RWPE2 (cell line): ENCODE data around the gene TOMM22.

Experiments used
- ATAC-seq: fragments of 200-7000 bp; cut with Tn5 transposase; 3 replicates; pipeline ENCODE4 v1.9.1; 2021; ENCODE audit warnings: low read depth
- DNase-seq: peaks from one replicate; pipeline ENCODE4 v3.0.0-alpha.2; 2020; ENCODE audit warnings: low spot score
- H3K27ac ChIP-seq: fragments of 450-650 bp; 2 replicates; pipeline ENCODE4 v1.5.1; 2017; ENCODE audit warnings: mild to moderate bottlenecking; ENCODE audit not compliant: poor library complexity, severe bottlenecking
- H3K27me3 ChIP-seq: fragments of 250-450 bp; sonication (Bioruptor Pico); 2 replicates; pipeline ENCODE4 v1.5.1; 2021; ENCODE audit warnings: mild to moderate bottlenecking, moderate library complexity; ENCODE audit not compliant: insufficient read depth, poor library complexity, severe bottlenecking
- H3K36me3 ChIP-seq: fragments of 250-450 bp; sonication (Bioruptor Pico); 2 replicates; pipeline ENCODE4 v1.5.1; 2020; ENCODE audit warnings: low read depth, mild to moderate bottlenecking, moderate library complexity
- H3K4me1 ChIP-seq: fragments of 250-450 bp; sonication (Bioruptor Pico); 2 replicates; pipeline ENCODE4 v1.5.1; 2021; ENCODE audit warnings: mild to moderate bottlenecking, moderate library complexity; ENCODE audit not compliant: insufficient read depth, poor library complexity, severe bottlenecking
- H3K4me3 ChIP-seq: fragments of 250-450 bp; sonication (Bioruptor Pico); 2 replicates; pipeline ENCODE4 v1.5.1; 2021; ENCODE audit warnings: mild to moderate bottlenecking, moderate library complexity; ENCODE audit not compliant: severe bottlenecking
- H3K9me3 ChIP-seq: fragments of 250-450 bp; sonication (Bioruptor Pico); 2 replicates; pipeline ENCODE4 v1.5.1; 2021; ENCODE audit warnings: mild to moderate bottlenecking, moderate library complexity; ENCODE audit not compliant: severe bottlenecking
- CTCF ChIP-seq: fragments of 450-650 bp; IDR thresholded peaks from one replicate; pipeline ENCODE4 v1.5.1; 2017; ENCODE audit warnings: mild to moderate bottlenecking, moderate library complexity; ENCODE audit not compliant: poor library complexity, severe bottlenecking

Gene TOMM22

GRCh38 chr22:38699784-38700183 is 18.0 kb downstream of the TOMM22 start:
- no peak for ATAC-seq
- DNase-seq, result no peak

DNA sequence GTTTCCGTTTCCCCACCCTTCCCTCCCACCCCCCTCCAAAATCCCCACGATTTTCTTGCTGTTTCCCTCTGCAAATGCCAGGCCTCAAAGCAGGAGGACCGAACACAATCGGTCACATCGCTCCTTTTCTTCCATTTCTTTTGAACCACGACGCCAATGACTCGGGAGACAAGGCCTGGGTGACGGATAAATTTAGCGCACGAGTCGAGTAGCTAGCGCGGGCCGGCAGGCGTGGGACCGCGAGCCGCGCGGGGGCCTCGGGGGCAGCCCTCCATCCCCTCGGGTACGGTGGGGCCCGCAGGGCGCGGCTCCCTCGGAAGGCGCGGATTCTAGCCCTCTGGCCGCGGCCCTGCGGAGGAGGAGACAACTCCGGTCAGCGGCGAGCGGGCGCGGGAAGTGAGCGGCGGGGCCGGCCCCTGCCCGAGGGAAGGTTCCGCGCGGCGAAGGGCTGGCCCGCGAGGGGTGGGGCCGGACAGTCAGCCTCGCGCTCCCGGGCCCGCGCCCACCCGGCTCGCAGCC is 18.6 kb downstream of the TOMM22 start:
- Histone ChIP-seq H3K9me3 (no peaks in the 10 kb centered on the region), H3K27me3 (no peaks in the 10 kb centered on the region), H3K27ac (peak overlapping the region; percentile 75), H3K4me1 (peaks cover 33% of the 10 kb centered on the region), H3K36me3 (peaks cover 30% of the 10 kb centered on the region), H3K4me3 (peak overlapping the region; percentile 79)
- peak; percentile 18; the same call in 2 of the 3 replicates for ATAC-seq
- no peak for TF ChIP-seq CTCF
- no peak for DNase-seq

More at GRCh38 chr22:38699784-38700183, 18.0 kb downstream of the TOMM22 start:
- Histone ChIP-seq H3K9me3 (no peaks in the 10 kb centered on the region), H3K27ac (peak overlapping the region; percentile 75), H3K4me1 (peaks cover 34% of the 10 kb centered on the region), H3K36me3 (peaks cover 34% of the 10 kb centered on the region), H3K4me3 (peak overlapping the region; percentile 79), H3K27me3 (no peaks in the 10 kb centered on the region)
- TF ChIP-seq CTCF, result no peak

- peak; percentile 92 for DNase-seq
- H3K9me3 ChIP-seq, result no peaks in the 10 kb centered on the region
- H3K4me1 ChIP-seq, result peaks cover 33% of the 10 kb centered on the region
- peak within 1 kb of the TSS; percentile 75 for H3K27ac ChIP-seq
- H3K36me3 ChIP-seq, result peaks cover 27% of the 10 kb centered on the region
- peak; percentile 7 for ATAC-seq
- H3K27me3 ChIP-seq, result no peaks in the 10 kb centered on the region
- TF ChIP-seq CTCF, result no peak
- peak within 1 kb of the TSS; percentile 79 for H3K4me3 ChIP-seq
These were observed 19.3 kb downstream of the TOMM22 start, which contains the start of gene JOSD1 for GRCh38 chr22:38700789-38701628. TSS of gene JOSD1 (minus strand) at chr22:38700943. CDS start at chr22:38699987, 956 bp downstream.

- Histone ChIP-seq H3K36me3 (peaks cover 22% of the 10 kb centered on the region), H3K4me3 (peak overlapping the region; percentile 14), H3K27ac (peak overlapping the region; percentile 69), H3K4me1 (peaks cover 20% of the 10 kb centered on the region), H3K27me3 (no peaks in the 10 kb centered on the region), H3K9me3 (no peaks in the 10 kb centered on the region)
- no peak for ATAC-seq
- TF ChIP-seq CTCF, result no peak
- no peak for DNase-seq
These were observed 23.0 kb downstream of the TOMM22 start for GRCh38 chr22:38704654-38705234.
